HepG2 (cell line): ENCODE results near the gene ARFGEF3. TPM values are rescaled to one million over a fixed set of nuclear protein-coding genes. Genes with fewer than 3 reads are reported as not detected.

ENCODE experiments used
- AHR ChIP-seq: IDR thresholded peaks from 2 replicates; pipeline ENCODE4 v1.6.1; 2018; ENCODE audit warnings: missing genetic modification reagents, missing compliant biosample characterization
- ARNT2 ChIP-seq: sonication (generic); formaldehyde crosslinking; IDR thresholded peaks from 2 replicates; pipeline ENCODE4 v1.8.0; 2022; ENCODE audit warnings: mild to moderate bottlenecking, low read depth, missing genetic modification reagents, moderate library complexity
- BCL6 ChIP-seq: IDR thresholded peaks from 2 replicates; pipeline ENCODE4 v1.6.1; 2016; ENCODE audit warnings: missing genetic modification reagents, missing compliant biosample characterization
- GTF3A ChIP-seq: sonication (generic); formaldehyde crosslinking; conservative IDR thresholded peaks from 2 replicates; pipeline ENCODE4 v1.4.0; 2020; ENCODE audit warnings: mild to moderate bottlenecking, missing genetic modification reagents
- HOMEZ ChIP-seq: IDR thresholded peaks from 2 replicates; pipeline ENCODE4 v1.6.1; 2016; ENCODE audit warnings: low read depth
- MXI1 ChIP-seq: IDR thresholded peaks from 3 replicates; pipeline ENCODE4 v1.6.1; 2012; ENCODE audit warnings: low read depth, low read length, inconsistent platforms, borderline replicate concordance
- NONO ChIP-seq, 2 experiments: fragments of 450-650 bp in 1 of 2; sonication (generic) in 1 of 2; formaldehyde crosslinking in 1 of 2; IDR thresholded peaks in 1 of 2; conservative IDR thresholded peaks in 1 of 2; 2 replicates each; pipeline versions ENCODE4 v1.6.1 to v1.8.0; 2017 to 2022; ENCODE audit warnings: mild to moderate bottlenecking in 1 of 2, missing genetic modification reagents in 1 of 2, moderate library complexity in 1 of 2
- NR2C2 ChIP-seq: sonication (generic); formaldehyde crosslinking; IDR thresholded peaks from 2 replicates; pipeline ENCODE4 v1.4.0; 2020; ENCODE audit warnings: missing genetic modification reagents, mild to moderate bottlenecking, moderate library complexity, borderline replicate concordance
- POLR2AphosphoS5 ChIP-seq: IDR thresholded peaks from 2 replicates; pipeline ENCODE4 v1.6.1; 2012; ENCODE audit warnings: low read depth, low read length
- RXRB ChIP-seq: IDR thresholded peaks from 2 replicates; pipeline ENCODE4 v1.6.1; 2016; ENCODE audit warnings: borderline replicate concordance, missing genetic modification reagents, missing compliant biosample characterization
- SPEN ChIP-seq: sonication (generic); formaldehyde crosslinking; IDR thresholded peaks from 2 replicates; pipeline ENCODE4 v1.5.1; 2020; ENCODE audit warnings: low read depth, mild to moderate bottlenecking, missing genetic modification reagents
- TAF1 ChIP-seq: sonication (generic); formaldehyde crosslinking; IDR thresholded peaks from 2 replicates; pipeline ENCODE4 v1.4.0; 2020; ENCODE audit warnings: missing genetic modification reagents
- YY1 ChIP-seq: IDR thresholded peaks from 2 replicates; pipeline ENCODE4 v1.6.1; 2011; ENCODE audit warnings: low read length, low read depth, moderate library complexity, mild to moderate bottlenecking; ENCODE audit not compliant: insufficient read depth, insufficient replicate concordance
- ZFP36L2 ChIP-seq: sonication (generic); formaldehyde crosslinking; IDR thresholded peaks from 2 replicates; pipeline ENCODE4 v1.4.0; 2020; ENCODE audit warnings: missing genetic modification reagents
- ZNF329 ChIP-seq: sonication (generic); formaldehyde crosslinking; IDR thresholded peaks from 2 replicates; pipeline ENCODE4 v1.9.0; 2021; ENCODE audit warnings: low read depth, mild to moderate bottlenecking, missing genetic modification reagents
- ZNF350 ChIP-seq: sonication (generic); formaldehyde crosslinking; IDR thresholded peaks from 2 replicates; pipeline ENCODE4 v1.4.0; 2020; ENCODE audit warnings: mild to moderate bottlenecking, low read depth, missing genetic modification reagents, borderline replicate concordance
- ZNF558 ChIP-seq: sonication (generic); formaldehyde crosslinking; IDR thresholded peaks from 2 replicates; pipeline ENCODE4 v1.9.0; 2022; ENCODE audit warnings: mild to moderate bottlenecking, missing genetic modification reagents, borderline replicate concordance
- ZNF616 ChIP-seq: sonication (generic); formaldehyde crosslinking; IDR thresholded peaks from 2 replicates; pipeline ENCODE4 v1.5.0; 2020; ENCODE audit warnings: low read depth, mild to moderate bottlenecking, missing genetic modification reagents
- ZSCAN21 ChIP-seq: sonication (generic); formaldehyde crosslinking; IDR thresholded peaks from 2 replicates; pipeline ENCODE4 v1.8.0; 2022; ENCODE audit warnings: mild to moderate bottlenecking, missing genetic modification reagents, moderate library complexity, borderline replicate concordance
- polyA plus RNA-seq, 8 experiments: library from polyadenylated mRNA; depleted of rRNA in 3 of 8; stranded (reverse) in 7 of 8; unstranded in 1 of 8; fragments of >200 nt; fragmentation: Illumina TruSeq in 4 of 8; extraction: Trizol in 4 of 8; gene quantifications; 2 replicates each; pipeline versions ENCODE4 v1.2.1 to v1.2.3, GENCODE V29; 2011 to 2016; ENCODE audit warnings: low read depth in 4 of 8, missing spikeins in 1 of 8, mixed read lengths in 1 of 8; ENCODE audit not compliant: insufficient read depth in 1 of 8
- total RNA-seq, 5 experiments: library from RNA; depleted of rRNA; stranded (reverse); fragments of >200 nt; fragmentation: Illumina TruSeq; extraction: Trizol; gene quantifications; 2 replicates each; pipeline ENCODE4 v1.2.3, GENCODE V29; 2016; ENCODE audit warnings: low read depth in 1 of 5
- TF ChIP-seq, protein P1 (sequence below): sonication (generic); formaldehyde crosslinking; IDR thresholded peaks from 2 replicates; pipeline ENCODE4 v1.4.0; 2020; ENCODE audit warnings: missing genetic modification reagents, borderline replicate concordance
- TF ChIP-seq, protein P2 (sequence below): sonication (generic); formaldehyde crosslinking; IDR thresholded peaks from 2 replicates; pipeline ENCODE4 v1.5.0; 2020; ENCODE audit warnings: mild to moderate bottlenecking, missing genetic modification reagents, borderline replicate concordance

Gene ARFGEF3
- total and polyA plus RNA-seq, 2 of the 13 experiments (the other 11 are each of a cell fraction or from before 2014, with no cell fraction given) = 0.60 to 2.6 TPM

- TF ChIP-seq ZNF350 (no peak), RXRB (CRISPR knock-in tag) (peak; percentile 85), SPEN (no peak), NONO (IDR thresholded peaks at IDR 0.05) (no peak), NONO (CRISPR knock-in tag; conservative IDR thresholded peaks at IDR 0.05) (no peak), ZNF329 (CRISPR knock-in tag) (no peak), YY1 (no peak), ZNF558 (CRISPR knock-in tag) (no peak), POLR2AphosphoS5 (no peak), ZNF616 (CRISPR knock-in tag) (no peak), NR2C2 (CRISPR knock-in tag) (no peak), BCL6 (peak; percentile 85), ZSCAN21 (CRISPR knock-in tag) (no peak), TAF1 (CRISPR knock-in tag) (no peak), GTF3A (CRISPR knock-in tag) (no peak), ARNT2 (CRISPR knock-in tag) (no peak), ZFP36L2 (CRISPR knock-in tag) (no peak), HOMEZ (CRISPR knock-in tag) (peak; percentile 61), MXI1 (no peak), AHR (CRISPR knock-in tag) (no peak)
- TF ChIP-seq, protein P1, sequence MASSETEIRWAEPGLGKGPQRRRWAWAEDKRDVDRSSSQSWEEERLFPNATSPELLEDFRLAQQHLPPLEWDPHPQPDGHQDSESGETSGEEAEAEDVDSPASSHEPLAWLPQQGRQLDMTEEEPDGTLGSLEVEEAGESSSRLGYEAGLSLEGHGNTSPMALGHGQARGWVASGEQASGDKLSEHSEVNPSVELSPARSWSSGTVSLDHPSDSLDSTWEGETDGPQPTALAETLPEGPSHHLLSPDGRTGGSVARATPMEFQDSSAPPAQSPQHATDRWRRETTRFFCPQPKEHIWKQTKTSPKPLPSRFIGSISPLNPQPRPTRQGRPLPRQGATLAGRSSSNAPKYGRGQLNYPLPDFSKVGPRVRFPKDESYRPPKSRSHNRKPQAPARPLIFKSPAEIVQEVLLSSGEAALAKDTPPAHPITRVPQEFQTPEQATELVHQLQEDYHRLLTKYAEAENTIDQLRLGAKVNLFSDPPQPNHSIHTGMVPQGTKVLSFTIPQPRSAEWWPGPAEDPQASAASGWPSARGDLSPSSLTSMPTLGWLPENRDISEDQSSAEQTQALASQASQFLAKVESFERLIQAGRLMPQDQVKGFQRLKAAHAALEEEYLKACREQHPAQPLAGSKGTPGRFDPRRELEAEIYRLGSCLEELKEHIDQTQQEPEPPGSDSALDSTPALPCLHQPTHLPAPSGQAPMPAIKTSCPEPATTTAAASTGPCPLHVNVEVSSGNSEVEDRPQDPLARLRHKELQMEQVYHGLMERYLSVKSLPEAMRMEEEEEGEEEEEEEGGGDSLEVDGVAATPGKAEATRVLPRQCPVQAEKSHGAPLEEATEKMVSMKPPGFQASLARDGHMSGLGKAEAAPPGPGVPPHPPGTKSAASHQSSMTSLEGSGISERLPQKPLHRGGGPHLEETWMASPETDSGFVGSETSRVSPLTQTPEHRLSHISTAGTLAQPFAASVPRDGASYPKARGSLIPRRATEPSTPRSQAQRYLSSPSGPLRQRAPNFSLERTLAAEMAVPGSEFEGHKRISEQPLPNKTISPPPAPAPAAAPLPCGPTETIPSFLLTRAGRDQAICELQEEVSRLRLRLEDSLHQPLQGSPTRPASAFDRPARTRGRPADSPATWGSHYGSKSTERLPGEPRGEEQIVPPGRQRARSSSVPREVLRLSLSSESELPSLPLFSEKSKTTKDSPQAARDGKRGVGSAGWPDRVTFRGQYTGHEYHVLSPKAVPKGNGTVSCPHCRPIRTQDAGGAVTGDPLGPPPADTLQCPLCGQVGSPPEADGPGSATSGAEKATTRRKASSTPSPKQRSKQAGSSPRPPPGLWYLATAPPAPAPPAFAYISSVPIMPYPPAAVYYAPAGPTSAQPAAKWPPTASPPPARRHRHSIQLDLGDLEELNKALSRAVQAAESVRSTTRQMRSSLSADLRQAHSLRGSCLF = no peak
- TF ChIP-seq, protein P2, sequence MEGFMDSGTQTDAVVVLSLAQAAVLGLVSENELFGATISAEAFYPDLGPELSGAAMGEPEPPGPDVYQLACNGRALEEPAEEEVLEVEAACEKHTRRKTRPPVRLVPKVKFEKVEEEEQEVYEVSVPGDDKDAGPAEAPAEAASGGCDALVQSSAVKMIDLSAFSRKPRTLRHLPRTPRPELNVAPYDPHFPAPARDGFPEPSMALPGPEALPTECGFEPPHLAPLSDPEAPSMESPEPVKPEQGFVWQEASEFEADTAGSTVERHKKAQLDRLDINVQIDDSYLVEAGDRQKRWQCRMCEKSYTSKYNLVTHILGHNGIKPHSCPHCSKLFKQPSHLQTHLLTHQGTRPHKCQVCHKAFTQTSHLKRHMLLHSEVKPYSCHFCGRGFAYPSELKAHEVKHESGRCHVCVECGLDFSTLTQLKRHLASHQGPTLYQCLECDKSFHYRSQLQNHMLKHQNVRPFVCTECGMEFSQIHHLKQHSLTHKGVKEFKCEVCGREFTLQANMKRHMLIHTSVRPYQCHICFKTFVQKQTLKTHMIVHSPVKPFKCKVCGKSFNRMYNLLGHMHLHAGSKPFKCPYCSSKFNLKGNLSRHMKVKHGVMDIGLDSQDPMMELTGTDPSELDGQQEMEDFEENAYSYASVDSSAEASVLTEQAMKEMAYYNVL (CRISPR knock-in tag) = no peak
These were observed 95.9 kb downstream of the ARFGEF3 start (continued) for GRCh38 chr6:138257638-138258040.
